ENCODE measurements around the gene TNFRSF9.

Gene TNFRSF9

GRCh38 chr1:7916501-7916830 lies 24.2 kb downstream of the TNFRSF9 start:
- no peak for TF ChIP-seq CTCF (IDR thresholded peaks at IDR 0.05; ENCODE audit: low read depth, low read length)
- no peak overlapping the region for H3K4me3 ChIP-seq (ENCODE audit: low read depth, low read length)

- TF ChIP-seq CTCF (IDR thresholded peaks at IDR 0.05; ENCODE audit: low read depth, low read length), result no peak
- no peak overlapping the region for H3K4me3 ChIP-seq (ENCODE audit: low read depth, low read length)
These were observed 24.7 kb downstream of the TNFRSF9 start for GRCh38 chr1:7915826-7916500.

GRCh38 chr1:7912743-7913557 lies 27.7 kb downstream of the TNFRSF9 start:
- no peak overlapping the region for H3K4me3 ChIP-seq (ENCODE audit: low read depth, low read length)
- TF ChIP-seq CTCF (IDR thresholded peaks at IDR 0.05; ENCODE audit: low read depth, low read length), result no peak

GRCh38 chr1:7912145-7912544 lies 28.5 kb downstream of the TNFRSF9 start:
- H3K4me3 ChIP-seq (ENCODE audit: low read depth, low read length), result no peak overlapping the region
- TF ChIP-seq CTCF (IDR thresholded peaks at IDR 0.05; ENCODE audit: low read depth, low read length), result no peak

- TF ChIP-seq CTCF (IDR thresholded peaks at IDR 0.05; ENCODE audit: low read depth, low read length), result no peak
- no peak overlapping the region for H3K4me3 ChIP-seq (ENCODE audit: low read depth, low read length)
These were observed 35.4 kb downstream of the TNFRSF9 start for GRCh38 chr1:7905262-7905661.

- H3K4me3 ChIP-seq (ENCODE audit: low read depth, low read length), result no peak overlapping the region
- TF ChIP-seq CTCF (IDR thresholded peaks at IDR 0.05; ENCODE audit: low read depth, low read length), result peak; percentile 71
These were observed 38.1 kb downstream of the TNFRSF9 start for GRCh38 chr1:7902478-7903085.

GRCh38 chr1:7899741-7900140 lies 40.9 kb downstream of the TNFRSF9 start:
- no peak for TF ChIP-seq CTCF (IDR thresholded peaks at IDR 0.05; ENCODE audit: low read depth, low read length)
- H3K4me3 ChIP-seq (ENCODE audit: low read depth, low read length), result no peak overlapping the region

All from WI38 (cell line).